Caco-2 (cell line): ENCODE results near the gene PIM1. TPM values are rescaled to one million over a fixed set of nuclear protein-coding genes. Genes with fewer than 3 reads are reported as not detected.

Experiments used
- BruUV-seq: library from RNA; stranded (reverse); fragments of 400-500 nt; replicated peaks from 2 replicates; lab custom pipeline; 2021; lab: Mats Ljungman, UMichigan
- CTCF ChIA-PET: fragments of 300-600 bp; sonication (Branson Sonifier 250); formaldehyde crosslinking; loops from one replicate; lab custom pipeline; 2022; ENCODE audit warnings: antibody characterized with exemption; lab: Charles Lee
- POLR2A ChIA-PET: fragments of 300-600 bp; sonication (Branson Sonifier 250); formaldehyde crosslinking; loops from one replicate; lab custom pipeline; 2022; ENCODE audit warnings: antibody characterized with exemption; lab: Charles Lee
- DNase-seq, 2 experiments: peaks; one replicate each; pipeline versions ENCODE4 v3.0.0 to v3.0.0-alpha.2; 2020 to 2022
- H3K27me3 ChIP-seq: replicated peaks from 2 replicates; pipeline ENCODE4 v1.6.0; 2011; ENCODE audit warnings: low read length; ENCODE audit not compliant: control insufficient read depth, insufficient read depth
- H3K36me3 ChIP-seq: 2 replicates; pipeline ENCODE4 v1.5.1; 2011; ENCODE audit warnings: low read length; ENCODE audit not compliant: control insufficient read depth, insufficient read depth
- H3K4me1 ChIP-seq: fragments of 250-450 bp; sonication (Bioruptor Pico); 2 replicates; pipeline ENCODE4 v1.5.1; 2020; ENCODE audit warnings: mild to moderate bottlenecking
- H3K4me3 ChIP-seq: 2 replicates; pipeline ENCODE4 v1.5.1; 2011; ENCODE audit warnings: low read depth, mild to moderate bottlenecking, control low read depth, low read length
- H3K9me3 ChIP-seq: fragments of 250-450 bp; sonication (Bioruptor Pico); 2 replicates; pipeline ENCODE4 v1.5.1; 2020; ENCODE audit warnings: mild to moderate bottlenecking, moderate library complexity
- H3K27ac Mint-ChIP-seq: one replicate; pipeline ENCODE4 v1.8.0; 2022; ENCODE audit warnings: mixed read lengths; ENCODE audit not compliant: unreplicated experiment
- H3K27me3 Mint-ChIP-seq: one replicate; pipeline ENCODE4 v1.8.0; 2022; ENCODE audit warnings: mixed read lengths; ENCODE audit not compliant: insufficient read depth, unreplicated experiment
- H3K36me3 Mint-ChIP-seq: one replicate; pipeline ENCODE4 v1.8.0; 2022; ENCODE audit warnings: mild to moderate bottlenecking, mixed read lengths; ENCODE audit not compliant: insufficient read depth, unreplicated experiment
- H3K4me1 Mint-ChIP-seq: one replicate; pipeline ENCODE4 v1.8.0; 2022; ENCODE audit warnings: low read depth, mixed read lengths; ENCODE audit not compliant: unreplicated experiment
- H3K4me3 Mint-ChIP-seq: one replicate; pipeline ENCODE4 v1.8.0; 2022; ENCODE audit warnings: mild to moderate bottlenecking, moderate library complexity, mixed read lengths; ENCODE audit not compliant: unreplicated experiment
- H3K9me3 Mint-ChIP-seq: one replicate; pipeline ENCODE4 v1.8.0; 2022; ENCODE audit warnings: mixed read lengths; ENCODE audit not compliant: unreplicated experiment
- intact Hi-C: fragments of 100-400 bp; cut with micrococcal nuclease; formaldehyde crosslinking; loops from one replicate; pipeline ENCODE4 v1.10.0; 2022; ENCODE audit not compliant: unreplicated experiment
- total RNA-seq: library from RNA; stranded (reverse); gene quantifications from 2 replicates; pipeline ENCODE4 v1.2.3, GENCODE V29; 2022
- TF ChIP-seq, protein P1 (sequence below), 2 experiments: fragments of 200-600 bp in 1 of 2; IDR thresholded peaks; 1 replicate in 1 of 2; 2 replicates in 1 of 2; pipeline versions ENCODE4 v1.5.1 to v1.8.0; 2011 to 2022; ENCODE audit warnings: antibody characterized with exemption in 1 of 2, control low read depth in 1 of 2, inconsistent platforms in 1 of 2, low read depth in 1 of 2, low read length in 1 of 2, mild to moderate bottlenecking in 1 of 2, moderate library complexity in 1 of 2; ENCODE audit not compliant: insufficient read depth in 1 of 2, severe bottlenecking in 1 of 2, unreplicated experiment in 1 of 2

The PIM1 gene
- total RNA-seq, 1 experiment from 2014 or later = 48.3 TPM

DNA sequence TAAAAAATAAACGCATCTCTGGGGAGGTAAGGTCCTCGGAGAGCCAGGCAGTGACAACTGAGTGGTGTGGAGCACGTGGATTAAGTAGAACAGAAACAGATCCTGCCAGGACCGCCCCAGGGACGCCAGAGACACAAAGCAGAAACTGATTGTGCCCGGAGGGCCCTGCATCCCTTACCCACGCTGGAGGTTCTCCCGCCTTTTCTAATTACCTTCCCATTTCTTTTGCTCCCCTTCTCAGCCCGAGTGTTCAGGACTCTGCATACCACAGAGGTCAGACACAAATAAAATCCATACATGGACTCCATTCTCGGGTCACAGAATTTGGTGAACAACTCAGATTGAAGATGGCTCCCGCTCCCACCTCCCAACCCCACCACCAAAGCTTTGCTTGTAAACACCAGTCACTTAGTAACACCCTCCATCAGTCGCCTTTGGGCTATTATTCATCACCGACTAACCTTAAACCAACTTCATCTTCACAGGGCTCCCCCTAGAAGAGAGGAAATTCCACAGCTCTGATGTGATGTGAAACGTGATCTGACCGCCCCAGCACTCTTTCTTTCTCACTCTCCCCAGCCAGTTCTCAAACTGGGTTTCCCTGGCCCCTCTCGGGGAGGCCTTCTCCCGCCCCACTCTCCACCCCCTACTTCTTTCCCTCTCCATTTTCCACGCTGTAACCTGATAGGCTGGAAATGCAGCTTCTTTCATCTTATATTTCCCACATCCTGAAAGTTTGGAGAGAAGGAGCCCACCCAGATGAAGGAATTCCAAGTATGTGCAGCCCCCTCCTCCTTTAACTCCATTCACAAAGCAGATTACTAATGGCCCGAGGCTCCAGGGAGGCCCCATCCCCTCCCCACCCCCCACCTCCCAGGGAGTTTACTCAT, 32.5 kb upstream of the PIM1 start:
- BruUV-seq = TSS peak; percentile 73
- Mint-ChIP-seq H3K27me3 (no peaks in the 10 kb centered on the region), H3K4me1 (peaks cover 52% of the 10 kb centered on the region), H3K9me3 (no peaks in the 10 kb centered on the region), H3K36me3 (peaks cover 35% of the 10 kb centered on the region), H3K27ac (peak overlapping the region; percentile 100), H3K4me3 (peak overlapping the region; percentile 96)
- intact Hi-C loops = loop anchor here (1.0 kb wide), 3 partner anchors 9 to 33 kb away; no protein-coding TSS in a partner anchor
- CTCF ChIA-PET = interaction anchor here (0.6 to 1.9 kb wide), 7 partner anchors 9 to 119 kb away, joined by 3 to 10 read pairs (median 4); no protein-coding TSS in a partner anchor
- H3K27me3 ChIP-seq = no peaks in the 10 kb centered on the region
- POLR2A ChIA-PET = interaction anchor here (0.5 to 3.2 kb wide), 9 partner anchors 9 to 85 kb away, joined by 4 to 28 read pairs (median 4); partner anchors contain the start of gene PIM1
- TF ChIP-seq, protein P1, sequence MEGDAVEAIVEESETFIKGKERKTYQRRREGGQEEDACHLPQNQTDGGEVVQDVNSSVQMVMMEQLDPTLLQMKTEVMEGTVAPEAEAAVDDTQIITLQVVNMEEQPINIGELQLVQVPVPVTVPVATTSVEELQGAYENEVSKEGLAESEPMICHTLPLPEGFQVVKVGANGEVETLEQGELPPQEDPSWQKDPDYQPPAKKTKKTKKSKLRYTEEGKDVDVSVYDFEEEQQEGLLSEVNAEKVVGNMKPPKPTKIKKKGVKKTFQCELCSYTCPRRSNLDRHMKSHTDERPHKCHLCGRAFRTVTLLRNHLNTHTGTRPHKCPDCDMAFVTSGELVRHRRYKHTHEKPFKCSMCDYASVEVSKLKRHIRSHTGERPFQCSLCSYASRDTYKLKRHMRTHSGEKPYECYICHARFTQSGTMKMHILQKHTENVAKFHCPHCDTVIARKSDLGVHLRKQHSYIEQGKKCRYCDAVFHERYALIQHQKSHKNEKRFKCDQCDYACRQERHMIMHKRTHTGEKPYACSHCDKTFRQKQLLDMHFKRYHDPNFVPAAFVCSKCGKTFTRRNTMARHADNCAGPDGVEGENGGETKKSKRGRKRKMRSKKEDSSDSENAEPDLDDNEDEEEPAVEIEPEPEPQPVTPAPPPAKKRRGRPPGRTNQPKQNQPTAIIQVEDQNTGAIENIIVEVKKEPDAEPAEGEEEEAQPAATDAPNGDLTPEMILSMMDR (IDR thresholded peaks at IDR 0.05; ENCODE audit: insufficient read depth in 1 of 2, low read depth in 1 of 2, low read length in 1 of 2, severe bottlenecking in 1 of 2, unreplicated experiment in 1 of 2) = no peak
- peak; percentile 88 to 90 for DNase-seq
- peak overlapping the region; percentile 47 for H3K4me3 ChIP-seq
- no peaks in the 10 kb centered on the region for H3K36me3 ChIP-seq
- no peaks in the 10 kb centered on the region for H3K9me3 ChIP-seq
- peaks cover 62% of the 10 kb centered on the region for H3K4me1 ChIP-seq

DNA sequence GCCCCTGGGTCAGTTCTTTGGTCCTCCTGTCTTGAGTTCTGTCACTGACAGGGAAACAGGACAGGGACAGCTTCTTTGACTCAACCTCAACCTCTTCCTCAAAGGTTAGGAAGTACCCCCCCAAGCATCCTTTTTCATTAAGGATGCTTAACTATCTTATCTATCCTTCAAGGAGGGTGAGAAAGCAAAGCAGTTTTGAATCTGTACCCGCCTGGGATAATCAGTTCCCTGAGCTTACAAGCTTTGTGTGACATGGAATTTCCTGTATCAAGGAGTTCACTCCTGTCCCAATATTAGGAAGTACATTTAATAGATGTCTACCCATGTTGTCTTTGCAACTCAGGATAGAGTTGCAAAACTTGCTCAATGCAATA, 31.1 kb upstream of the PIM1 start:
- POLR2A ChIA-PET = interaction anchor here (0.7 to 3.2 kb wide), 2 partner anchors 11 to 19 kb away, joined by 7 to 27 read pairs; no protein-coding TSS in a partner anchor
- H3K36me3 ChIP-seq = no peaks in the 10 kb centered on the region
- DNase-seq = no peak
- peaks cover 73% of the 10 kb centered on the region for H3K4me1 ChIP-seq
- Mint-ChIP-seq H3K27me3 (no peaks in the 10 kb centered on the region), H3K4me1 (peaks cover 53% of the 10 kb centered on the region), H3K9me3 (no peaks in the 10 kb centered on the region), H3K4me3 (peak overlapping the region; percentile 96), H3K27ac (peak overlapping the region; percentile 100), H3K36me3 (peaks cover 34% of the 10 kb centered on the region)
- CTCF ChIA-PET = interaction anchor here (0.6 kb wide), 1 partner anchor 13 kb away, joined by 5 read pairs; no protein-coding TSS in a partner anchor
- H3K9me3 ChIP-seq = no peaks in the 10 kb centered on the region
- intact Hi-C loops = loop anchor here (1.0 kb wide), 1 partner anchor 30 kb away; no protein-coding TSS in a partner anchor
- TF ChIP-seq, protein P1 (IDR thresholded peaks at IDR 0.05; ENCODE audit: insufficient read depth in 1 of 2, low read depth in 1 of 2, low read length in 1 of 2, severe bottlenecking in 1 of 2, unreplicated experiment in 1 of 2) = no peak
- H3K27me3 ChIP-seq = no peaks in the 10 kb centered on the region
- no TSS peak for BruUV-seq
- H3K4me3 ChIP-seq = no peak overlapping the region

DNA sequence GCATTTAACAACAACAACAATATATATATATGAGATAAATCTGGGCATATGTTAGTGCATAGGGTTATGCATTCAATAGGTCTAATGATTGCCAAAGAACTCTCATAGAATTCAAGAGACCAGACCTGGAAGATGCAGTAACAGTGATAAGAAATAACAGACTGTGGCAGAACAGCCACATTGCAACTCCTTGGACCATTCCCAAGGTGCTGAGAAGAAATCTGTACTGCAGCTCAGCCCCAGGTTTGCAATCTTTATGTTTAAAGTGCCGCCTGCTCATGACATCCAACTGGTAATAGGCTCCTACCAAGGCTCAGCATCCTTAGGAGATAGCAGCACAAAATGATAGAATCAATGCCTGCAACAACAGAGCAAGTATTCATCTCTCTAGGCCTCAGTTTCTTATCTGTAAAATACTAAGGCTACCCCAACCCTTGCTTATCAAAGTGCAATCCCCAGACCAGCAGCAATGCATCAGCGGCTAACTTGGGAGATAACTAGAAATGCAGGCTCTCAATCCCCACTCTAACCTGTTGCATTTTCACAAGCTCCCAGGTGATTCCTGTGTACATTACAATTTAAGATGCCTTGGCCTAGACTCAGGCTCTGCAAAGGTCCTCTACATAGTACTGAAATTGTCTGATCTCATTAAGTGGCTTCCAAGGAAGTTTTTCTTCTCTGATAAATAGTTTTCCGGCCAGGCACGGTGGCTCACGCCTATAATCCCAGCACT, 30.6 kb upstream of the PIM1 start:
- Histone ChIP-seq H3K27me3 (no peaks in the 10 kb centered on the region), H3K9me3 (no peaks in the 10 kb centered on the region), H3K4me1 (peaks cover 74% of the 10 kb centered on the region), H3K36me3 (no peaks in the 10 kb centered on the region), H3K4me3 (no peak overlapping the region)
- Mint-ChIP-seq H3K4me1 (peaks cover 51% of the 10 kb centered on the region), H3K4me3 (peak overlapping the region; percentile 96), H3K27me3 (no peaks in the 10 kb centered on the region), H3K9me3 (no peaks in the 10 kb centered on the region), H3K36me3 (peaks cover 28% of the 10 kb centered on the region), H3K27ac (peak overlapping the region; percentile 100)
- ChIA-PET CTCF (interaction anchor here (0.6 kb wide), 1 partner anchor 13 kb away, joined by 5 read pairs; no protein-coding TSS in a partner anchor), POLR2A (no interaction called here)
- DNase-seq = no peak
- TF ChIP-seq, protein P1 (IDR thresholded peaks at IDR 0.05; ENCODE audit: insufficient read depth in 1 of 2, low read depth in 1 of 2, low read length in 1 of 2, severe bottlenecking in 1 of 2, unreplicated experiment in 1 of 2) = no peak
- BruUV-seq = no TSS peak
- intact Hi-C loops = no loop called here
